Activated CD4-positive, alpha-beta memory T cell treated with anti-CD3 and anti-CD28 coated beads for 36 hours (primary cell): Measurements from ENCODE around the gene ZNF8. TPM values are rescaled to one million over a fixed set of nuclear protein-coding genes. Genes with fewer than 3 reads are reported as not detected.
A peak's percentile ranks its signal among the peaks of the same experiment; 100 is the strongest.

Experiments
- CTCF ChIA-PET: fragments of 350-600 bp; sonication (Branson Sonifier 250); formaldehyde crosslinking; loops from one replicate; lab custom pipeline; 2021; ENCODE audit warnings: antibody characterized with exemption, inconsistent platforms; lab: Charles Lee
- POLR2A ChIA-PET: fragments of 350-600 bp; sonication (Branson Sonifier 250); formaldehyde crosslinking; loops from one replicate; lab custom pipeline; 2021; ENCODE audit warnings: antibody characterized with exemption; lab: Charles Lee
- DNase-seq: peaks from one replicate; pipeline ENCODE4 v3.0.0-alpha.2; 2020
- H3K27ac Mint-ChIP-seq: one replicate; pipeline ENCODE4 v1.8.0; 2021; ENCODE audit warnings: mixed read lengths
- H3K27me3 Mint-ChIP-seq: one replicate; pipeline ENCODE4 v1.8.0; 2021; ENCODE audit warnings: mixed read lengths
- H3K36me3 Mint-ChIP-seq: one replicate; pipeline ENCODE4 v1.8.0; 2021; ENCODE audit warnings: mixed read lengths
- H3K4me1 Mint-ChIP-seq: one replicate; pipeline ENCODE4 v1.8.0; 2021; ENCODE audit warnings: low read depth, mixed read lengths
- H3K4me3 Mint-ChIP-seq: one replicate; pipeline ENCODE4 v1.8.0; 2021; ENCODE audit warnings: mild to moderate bottlenecking, mixed read lengths
- H3K9me3 Mint-ChIP-seq: one replicate; pipeline ENCODE4 v1.8.0; 2021; ENCODE audit warnings: mixed read lengths
- intact Hi-C: fragments of 100-400 bp; cut with micrococcal nuclease; formaldehyde crosslinking; loops from one replicate; pipeline ENCODE4 v1.15.1; 2023
- total RNA-seq, 2 experiments: library from RNA; stranded (reverse); gene quantifications; one replicate each; pipeline ENCODE4 v1.2.3, GENCODE V29; 2021

Gene ZNF8
- total RNA-seq, 2 experiments from 2014 or later = 3.7 to 3.9 TPM

DNA sequence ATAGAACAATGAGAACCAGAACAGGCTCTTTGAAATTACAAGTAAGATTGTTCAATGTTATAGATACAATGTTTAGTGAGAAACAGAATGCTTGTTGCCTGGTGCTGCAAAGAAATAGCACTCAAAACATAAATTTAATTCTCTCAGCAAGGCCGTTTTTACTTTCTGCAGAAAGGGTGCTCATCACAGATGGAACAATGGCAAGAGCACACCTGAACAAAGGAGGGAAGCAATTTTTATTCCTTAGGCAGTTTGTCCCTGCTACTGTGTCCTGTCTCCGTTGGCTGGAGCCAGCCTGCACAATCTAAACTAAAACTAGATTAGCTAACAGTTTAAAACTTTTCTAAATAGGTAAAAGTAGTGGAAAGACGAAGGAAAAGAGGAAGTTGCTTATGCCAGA is 10.4 kb upstream of the ZNF8 start:
- ChIA-PET POLR2A (no interaction called here), CTCF (interaction anchor here (1.2 kb wide), 1 partner anchor 40 kb away, joined by 4 read pairs; the partner anchor contains the start of gene ZNF544)
- Mint-ChIP-seq H3K27me3 (no peaks in the 10 kb centered on the region), H3K4me3 (no peak overlapping the region), H3K27ac (no peak overlapping the region), H3K36me3 (peaks cover 73% of the 10 kb centered on the region), H3K9me3 (peaks cover 72% of the 10 kb centered on the region), H3K4me1 (no peaks in the 10 kb centered on the region)
- intact Hi-C loops = no loop called here
- no peak for DNase-seq

DNA sequence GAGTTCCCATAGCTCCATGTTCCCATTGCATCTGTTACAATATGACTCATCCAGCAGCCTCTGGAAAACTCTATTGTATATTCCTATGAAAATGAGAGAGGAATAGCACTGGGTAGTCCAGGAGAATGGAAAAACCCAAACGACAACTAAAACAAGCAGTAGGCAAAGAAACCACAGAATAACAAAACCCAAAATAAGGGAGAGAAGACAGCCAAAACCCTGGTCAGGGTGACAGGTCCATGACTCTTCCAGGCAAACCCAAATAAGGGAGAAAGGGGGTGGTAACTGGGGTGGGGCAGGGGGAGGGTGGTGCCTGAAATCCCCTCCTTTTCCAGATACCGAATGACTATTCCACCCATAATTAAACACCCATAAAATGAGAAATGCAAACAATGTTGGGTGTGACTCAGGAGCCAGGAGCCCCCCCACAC is 4.0 kb upstream of the ZNF8 start:
- POLR2A ChIA-PET = no interaction called here
- Mint-ChIP-seq H3K4me1 (peaks cover 12% of the 10 kb centered on the region), H3K27ac (no peak overlapping the region), H3K9me3 (peaks cover 50% of the 10 kb centered on the region), H3K36me3 (peaks cover 68% of the 10 kb centered on the region), H3K27me3 (no peaks in the 10 kb centered on the region), H3K4me3 (no peak overlapping the region)
- DNase-seq = no peak
- intact Hi-C loops = loop anchor here (10.0 kb wide), 1 partner anchor 50 kb away; the partner anchor contains the start of gene ZNF544
- CTCF ChIA-PET = no interaction called here

- ChIA-PET POLR2A (no interaction called here), CTCF (no interaction called here)
- Mint-ChIP-seq H3K4me1 (peaks cover 19% of the 10 kb centered on the region), H3K27ac (no peak overlapping the region), H3K9me3 (peaks cover 42% of the 10 kb centered on the region), H3K27me3 (no peaks in the 10 kb centered on the region), H3K36me3 (peaks cover 62% of the 10 kb centered on the region), H3K4me3 (no peak overlapping the region)
- intact Hi-C loops = loop anchor here (10.0 kb wide), 1 partner anchor 51 kb away; the partner anchor contains the start of gene ZNF544
- DNase-seq = no peak
Measured at GRCh38 chr19:58275564-58275963, 3.2 kb upstream of the ZNF8 start.

DNA sequence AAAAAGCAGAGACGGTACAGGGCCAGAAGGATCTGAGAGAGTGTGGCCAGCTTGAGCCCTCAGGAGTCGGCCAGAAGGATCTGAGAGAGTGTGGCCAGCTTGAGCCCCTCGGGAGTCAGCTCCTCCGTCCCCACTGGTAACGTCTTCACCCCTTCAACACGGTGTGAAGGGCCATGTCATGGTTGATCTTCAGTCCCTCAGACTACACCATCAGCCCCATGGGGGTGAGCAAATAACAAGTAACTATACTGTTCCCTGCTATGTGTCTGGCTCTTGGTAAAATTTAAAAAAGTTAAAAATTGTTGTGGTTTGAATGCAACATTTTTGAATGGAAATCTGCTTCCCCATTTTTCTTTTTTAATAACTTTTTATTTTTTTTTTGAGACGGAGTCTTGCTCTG is 1.6 kb upstream of the ZNF8 start:
- Mint-ChIP-seq H3K4me3 (peak overlapping the region; percentile 24), H3K27me3 (no peaks in the 10 kb centered on the region), H3K9me3 (peaks cover 27% of the 10 kb centered on the region), H3K4me1 (peaks cover 33% of the 10 kb centered on the region), H3K27ac (no peak overlapping the region), H3K36me3 (peaks cover 53% of the 10 kb centered on the region)
- intact Hi-C loops = loop anchor here (10.0 kb wide), 1 partner anchor 52 kb away; the partner anchor contains the start of gene ZNF544
- ChIA-PET CTCF (no interaction called here), POLR2A (interaction anchor here (0.8 kb wide), 1 partner anchor 87 kb away, joined by 3 read pairs; no protein-coding TSS in a partner anchor)
- no peak for DNase-seq

DNA sequence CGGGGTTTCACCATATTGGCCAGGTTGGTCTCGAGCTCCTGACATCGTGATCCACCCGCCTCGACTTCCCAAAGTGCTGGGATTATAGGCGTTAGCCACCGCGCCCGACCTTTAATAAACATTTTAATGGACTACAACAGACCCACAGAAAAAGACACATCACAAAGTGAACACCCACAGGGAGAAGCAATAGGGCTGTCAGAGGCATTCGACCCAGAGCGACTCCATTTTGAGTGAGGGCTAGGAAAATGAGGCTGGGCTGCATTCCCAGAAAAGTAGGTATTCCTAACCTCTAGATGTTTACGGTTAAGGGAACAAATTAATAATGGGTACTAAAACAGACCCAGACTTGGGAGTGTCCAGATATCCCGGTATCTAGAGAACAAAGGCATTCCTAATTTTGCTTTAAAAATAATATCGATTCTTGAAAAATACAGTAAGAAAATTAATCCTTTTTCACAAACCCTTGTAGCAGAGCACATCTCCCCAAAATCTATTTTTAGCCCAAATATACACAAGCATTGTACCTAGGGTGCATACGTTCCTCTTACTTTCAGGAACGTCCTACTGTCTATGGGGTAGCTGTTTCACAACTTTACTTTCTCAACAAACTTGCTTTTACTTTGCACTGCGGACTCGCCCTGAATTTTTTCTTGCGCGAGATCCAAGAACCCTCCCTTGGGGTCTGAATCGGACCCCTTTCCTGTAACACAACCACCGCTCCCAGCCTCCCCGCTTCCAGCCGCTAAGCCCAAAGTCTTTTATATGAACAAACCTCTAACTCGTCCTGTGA is 811 bp upstream of the ZNF8 start:
- intact Hi-C loops = loop anchor here (1.0 to 10.0 kb wide), 8 partner anchors 27 to 221 kb away; partner anchors contain the start of genes ERVK3-1, ZNF274, ZNF324 and ZNF446
- peaks cover 50% of the 10 kb centered on the region for H3K36me3 Mint-ChIP-seq
- peaks cover 22% of the 10 kb centered on the region for H3K9me3 Mint-ChIP-seq
- peak overlapping the region; percentile 83 for H3K4me3 Mint-ChIP-seq
- ChIA-PET POLR2A (interaction anchor here (0.6 to 1.0 kb wide), 2 partner anchors 114 to 128 kb away, joined by 3 read pairs; partner anchors contain the start of gene ZNF329), CTCF (interaction anchor here (1.0 to 1.5 kb wide), 3 partner anchors 15 to 242 kb away, joined by 4 to 5 read pairs (median 5); partner anchors contain the start of gene ZNF544)
- peaks cover 35% of the 10 kb centered on the region for H3K4me1 Mint-ChIP-seq
- DNase-seq = no peak
- no peaks in the 10 kb centered on the region for H3K27me3 Mint-ChIP-seq
- H3K27ac Mint-ChIP-seq = peak overlapping the region; percentile 95

GRCh38 chr19:58279042-58279924 is 528 bp downstream of the ZNF8 start:
- DNase-seq = peak; percentile 76
- Mint-ChIP-seq H3K4me3 (peak overlapping the region; percentile 83), H3K36me3 (peaks cover 48% of the 10 kb centered on the region), H3K9me3 (peaks cover 19% of the 10 kb centered on the region), H3K27ac (peak overlapping the region; percentile 79), H3K27me3 (no peaks in the 10 kb centered on the region), H3K4me1 (peaks cover 35% of the 10 kb centered on the region)
- intact Hi-C loops = loop anchor here (2.0 to 10.0 kb wide), 3 partner anchors 54 to 198 kb away; partner anchors contain the start of genes ZNF324, ZNF446 and ZNF544
- POLR2A ChIA-PET = interaction anchor here (1.0 kb wide), 1 partner anchor 129 kb away, joined by 3 read pairs; the partner anchor contains the start of gene ZNF329
- CTCF ChIA-PET = interaction anchor here (0.5 to 1.5 kb wide), 5 partner anchors 17 to 241 kb away, joined by 3 to 5 read pairs (median 4); partner anchors contain the start of gene ZNF544

GRCh38 chr19:58279925-58280316 is 1.2 kb downstream of the ZNF8 start:
- CTCF ChIA-PET = interaction anchor here (0.5 to 0.6 kb wide), 2 partner anchors 26 to 61 kb away, joined by 3 read pairs; no protein-coding TSS in a partner anchor
- Mint-ChIP-seq H3K4me1 (peaks cover 35% of the 10 kb centered on the region), H3K4me3 (peak overlapping the region; percentile 83), H3K27ac (peak overlapping the region; percentile 79), H3K36me3 (peaks cover 45% of the 10 kb centered on the region), H3K27me3 (no peaks in the 10 kb centered on the region), H3K9me3 (peaks cover 14% of the 10 kb centered on the region)
- POLR2A ChIA-PET = no interaction called here
- DNase-seq = no peak
- intact Hi-C loops = loop anchor here (2.0 to 10.0 kb wide), 3 partner anchors 55 to 197 kb away; partner anchors contain the start of genes ZNF324, ZNF446 and ZNF544

DNA sequence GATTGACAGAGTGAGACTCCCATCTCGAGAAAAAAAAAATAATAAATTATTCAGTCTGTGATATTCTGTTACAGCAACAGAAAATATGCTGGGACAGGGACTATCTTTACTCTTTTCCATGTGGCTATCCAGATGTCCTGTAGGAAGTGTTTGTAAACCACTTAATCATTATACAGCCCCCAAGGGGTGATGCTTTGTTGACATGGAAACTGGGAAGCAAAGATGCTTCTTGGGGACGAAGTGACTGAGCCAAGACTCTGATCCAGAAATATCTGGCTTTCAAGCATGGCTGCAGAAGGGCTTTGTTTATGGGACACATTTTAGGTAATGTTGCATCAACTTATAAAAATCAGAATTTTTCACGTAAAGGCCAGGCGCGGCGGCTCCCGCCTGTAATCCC is 5.4 kb downstream of the ZNF8 start:
- POLR2A ChIA-PET = no interaction called here
- intact Hi-C loops = no loop called here

DNA sequence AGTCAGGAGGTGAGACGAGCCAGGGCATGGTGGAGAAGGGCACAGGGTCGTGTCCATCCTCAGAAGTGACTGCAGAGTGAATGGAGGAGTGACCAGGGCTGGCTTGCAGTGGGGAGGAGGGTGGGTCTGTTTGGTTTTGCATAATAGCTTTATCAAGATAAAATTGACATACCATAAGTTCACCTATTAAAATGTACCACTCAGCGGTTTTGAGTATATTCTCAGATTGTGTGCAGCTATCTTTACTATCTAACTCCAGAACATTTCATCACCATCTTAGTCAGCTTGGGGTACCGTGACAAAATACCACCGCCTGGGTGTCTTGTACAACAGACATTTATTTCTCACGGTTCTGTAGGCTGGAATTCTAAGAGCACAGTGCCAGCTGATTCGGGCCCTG is 13.2 kb downstream of the ZNF8 start:
- H3K4me3 Mint-ChIP-seq = no peak overlapping the region
- ChIA-PET POLR2A (no interaction called here), CTCF (interaction anchor here (0.6 to 0.7 kb wide), 2 partner anchors 67 to 260 kb away, joined by 3 read pairs; no protein-coding TSS in a partner anchor)
- H3K36me3 Mint-ChIP-seq = peaks cover 84% of the 10 kb centered on the region
- peaks cover 45% of the 10 kb centered on the region for H3K9me3 Mint-ChIP-seq
- intact Hi-C loops = no loop called here
- H3K4me1 Mint-ChIP-seq = no peaks in the 10 kb centered on the region
- DNase-seq = no peak
- H3K27ac Mint-ChIP-seq = no peak overlapping the region
- H3K27me3 Mint-ChIP-seq = no peaks in the 10 kb centered on the region

More for the DNA sequence above, 5.4 kb downstream of the ZNF8 start:
- no peaks in the 10 kb centered on the region for H3K9me3 Mint-ChIP-seq
- DNase-seq = no peak
- no peaks in the 10 kb centered on the region for H3K27me3 Mint-ChIP-seq
- H3K27ac Mint-ChIP-seq = no peak overlapping the region
- CTCF ChIA-PET = no interaction called here
- H3K4me3 Mint-ChIP-seq = no peak overlapping the region
- peaks cover 48% of the 10 kb centered on the region for H3K36me3 Mint-ChIP-seq
- H3K4me1 Mint-ChIP-seq = peaks cover 26% of the 10 kb centered on the region

DNA sequence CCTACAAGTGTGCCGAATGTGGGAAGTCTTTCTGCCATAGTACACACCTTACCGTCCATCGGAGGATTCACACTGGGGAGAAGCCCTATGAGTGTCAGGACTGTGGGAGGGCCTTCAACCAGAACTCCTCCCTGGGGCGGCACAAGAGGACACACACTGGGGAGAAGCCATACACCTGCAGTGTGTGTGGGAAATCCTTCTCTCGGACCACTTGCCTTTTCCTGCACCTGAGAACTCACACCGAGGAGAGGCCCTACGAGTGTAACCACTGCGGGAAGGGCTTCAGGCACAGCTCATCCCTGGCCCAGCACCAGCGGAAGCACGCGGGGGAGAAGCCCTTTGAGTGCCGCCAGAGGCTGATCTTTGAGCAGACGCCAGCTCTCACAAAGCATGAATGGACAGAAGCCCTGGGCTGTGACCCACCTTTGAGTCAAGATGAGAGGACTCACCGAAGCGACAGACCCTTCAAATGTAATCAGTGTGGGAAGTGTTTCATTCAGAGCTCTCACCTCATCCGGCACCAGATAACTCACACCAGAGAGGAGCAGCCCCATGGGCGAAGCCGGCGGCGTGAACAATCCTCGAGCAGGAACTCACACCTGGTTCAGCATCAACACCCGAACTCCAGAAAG is 16.1 kb downstream of the ZNF8 start:
- no peak for DNase-seq
- H3K27ac Mint-ChIP-seq = no peak overlapping the region
- intact Hi-C loops = no loop called here
- H3K27me3 Mint-ChIP-seq = no peaks in the 10 kb centered on the region
- H3K9me3 Mint-ChIP-seq = peaks cover 47% of the 10 kb centered on the region
- no peak overlapping the region for H3K4me3 Mint-ChIP-seq
- H3K36me3 Mint-ChIP-seq = peaks cover 78% of the 10 kb centered on the region
- ChIA-PET POLR2A (no interaction called here), CTCF (no interaction called here)
- no peaks in the 10 kb centered on the region for H3K4me1 Mint-ChIP-seq

GRCh38 chr19:58296104-58296503 is 17.3 kb downstream of the ZNF8 start:
- intact Hi-C loops = no loop called here
- POLR2A ChIA-PET = no interaction called here
- Mint-ChIP-seq H3K27me3 (no peaks in the 10 kb centered on the region), H3K36me3 (peaks cover 83% of the 10 kb centered on the region), H3K4me1 (no peaks in the 10 kb centered on the region), H3K9me3 (peaks cover 46% of the 10 kb centered on the region), H3K27ac (no peak overlapping the region), H3K4me3 (no peak overlapping the region)
- CTCF ChIA-PET = no interaction called here
- DNase-seq = no peak
